Measurements from ENCODE around the gene BAX.

DNA sequence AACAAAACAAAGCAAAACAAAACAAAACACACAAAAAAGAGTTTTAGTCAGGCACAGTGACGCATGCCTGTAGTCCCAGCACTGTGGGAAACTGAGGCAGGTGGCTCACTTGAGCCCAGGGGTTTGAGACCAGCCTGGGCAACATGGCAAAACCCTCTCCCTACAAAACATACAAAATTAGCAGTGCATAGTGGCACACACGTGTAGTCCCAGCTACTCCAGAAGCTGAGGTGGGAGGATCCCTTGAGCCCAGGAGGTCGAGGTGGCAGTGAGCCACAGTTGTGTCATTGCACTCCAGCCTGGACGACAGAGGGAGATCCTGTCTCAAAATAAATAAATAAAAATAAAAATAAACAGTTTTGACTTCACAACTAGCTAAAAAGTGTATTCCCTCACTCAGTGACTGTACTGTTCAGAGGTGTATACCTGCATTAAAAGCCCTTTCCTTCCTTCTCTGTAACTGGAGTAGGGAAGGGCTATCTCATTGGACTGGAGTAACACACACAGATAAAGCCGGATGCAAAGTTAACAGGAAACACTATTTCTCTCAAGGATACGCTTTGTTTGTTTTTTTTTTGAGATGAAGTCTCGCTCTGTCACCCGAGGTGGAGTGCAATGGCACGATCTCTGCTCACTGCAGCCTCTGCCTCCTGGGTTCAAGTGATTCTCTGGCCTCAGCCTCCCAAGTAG lies 3.7 kb upstream of the BAX start:
- TF ChIP-seq, protein P1, sequence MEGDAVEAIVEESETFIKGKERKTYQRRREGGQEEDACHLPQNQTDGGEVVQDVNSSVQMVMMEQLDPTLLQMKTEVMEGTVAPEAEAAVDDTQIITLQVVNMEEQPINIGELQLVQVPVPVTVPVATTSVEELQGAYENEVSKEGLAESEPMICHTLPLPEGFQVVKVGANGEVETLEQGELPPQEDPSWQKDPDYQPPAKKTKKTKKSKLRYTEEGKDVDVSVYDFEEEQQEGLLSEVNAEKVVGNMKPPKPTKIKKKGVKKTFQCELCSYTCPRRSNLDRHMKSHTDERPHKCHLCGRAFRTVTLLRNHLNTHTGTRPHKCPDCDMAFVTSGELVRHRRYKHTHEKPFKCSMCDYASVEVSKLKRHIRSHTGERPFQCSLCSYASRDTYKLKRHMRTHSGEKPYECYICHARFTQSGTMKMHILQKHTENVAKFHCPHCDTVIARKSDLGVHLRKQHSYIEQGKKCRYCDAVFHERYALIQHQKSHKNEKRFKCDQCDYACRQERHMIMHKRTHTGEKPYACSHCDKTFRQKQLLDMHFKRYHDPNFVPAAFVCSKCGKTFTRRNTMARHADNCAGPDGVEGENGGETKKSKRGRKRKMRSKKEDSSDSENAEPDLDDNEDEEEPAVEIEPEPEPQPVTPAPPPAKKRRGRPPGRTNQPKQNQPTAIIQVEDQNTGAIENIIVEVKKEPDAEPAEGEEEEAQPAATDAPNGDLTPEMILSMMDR (IDR thresholded peaks at IDR 0.05; ENCODE audit: insufficient read depth, low read length): no peak
- TF ChIP-seq, protein P2, sequence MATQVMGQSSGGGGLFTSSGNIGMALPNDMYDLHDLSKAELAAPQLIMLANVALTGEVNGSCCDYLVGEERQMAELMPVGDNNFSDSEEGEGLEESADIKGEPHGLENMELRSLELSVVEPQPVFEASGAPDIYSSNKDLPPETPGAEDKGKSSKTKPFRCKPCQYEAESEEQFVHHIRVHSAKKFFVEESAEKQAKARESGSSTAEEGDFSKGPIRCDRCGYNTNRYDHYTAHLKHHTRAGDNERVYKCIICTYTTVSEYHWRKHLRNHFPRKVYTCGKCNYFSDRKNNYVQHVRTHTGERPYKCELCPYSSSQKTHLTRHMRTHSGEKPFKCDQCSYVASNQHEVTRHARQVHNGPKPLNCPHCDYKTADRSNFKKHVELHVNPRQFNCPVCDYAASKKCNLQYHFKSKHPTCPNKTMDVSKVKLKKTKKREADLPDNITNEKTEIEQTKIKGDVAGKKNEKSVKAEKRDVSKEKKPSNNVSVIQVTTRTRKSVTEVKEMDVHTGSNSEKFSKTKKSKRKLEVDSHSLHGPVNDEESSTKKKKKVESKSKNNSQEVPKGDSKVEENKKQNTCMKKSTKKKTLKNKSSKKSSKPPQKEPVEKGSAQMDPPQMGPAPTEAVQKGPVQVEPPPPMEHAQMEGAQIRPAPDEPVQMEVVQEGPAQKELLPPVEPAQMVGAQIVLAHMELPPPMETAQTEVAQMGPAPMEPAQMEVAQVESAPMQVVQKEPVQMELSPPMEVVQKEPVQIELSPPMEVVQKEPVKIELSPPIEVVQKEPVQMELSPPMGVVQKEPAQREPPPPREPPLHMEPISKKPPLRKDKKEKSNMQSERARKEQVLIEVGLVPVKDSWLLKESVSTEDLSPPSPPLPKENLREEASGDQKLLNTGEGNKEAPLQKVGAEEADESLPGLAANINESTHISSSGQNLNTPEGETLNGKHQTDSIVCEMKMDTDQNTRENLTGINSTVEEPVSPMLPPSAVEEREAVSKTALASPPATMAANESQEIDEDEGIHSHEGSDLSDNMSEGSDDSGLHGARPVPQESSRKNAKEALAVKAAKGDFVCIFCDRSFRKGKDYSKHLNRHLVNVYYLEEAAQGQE (IDR thresholded peaks at IDR 0.05; ENCODE audit: insufficient replicate concordance, low read depth): no peak
- TF ChIP-seq POLR2AphosphoS5 (IDR thresholded peaks at IDR 0.05; ENCODE audit: low read depth): no peak
- TF ChIP-seq SPI1 (IDR thresholded peaks at IDR 0.05; ENCODE audit: borderline replicate concordance, low read depth): no peak
- TF ChIP-seq GABPA (IDR thresholded peaks at IDR 0.05; ENCODE audit: low read depth): no peak
